HUES6 (cell line): ENCODE measurements around the gene PARP8.

Experiments
- H3K27ac ChIP-seq: 2 replicates; pipeline ENCODE4 v1.7.0; 2013; ENCODE audit warnings: low read depth, mild to moderate bottlenecking, low read length, inconsistent platforms
- H3K27me3 ChIP-seq: 2 replicates; pipeline ENCODE4 v1.6.1; 2013; ENCODE audit warnings: low read length; ENCODE audit not compliant: control insufficient read depth, insufficient read depth
- H3K36me3 ChIP-seq: 2 replicates; pipeline ENCODE4 v1.6.1; 2013; ENCODE audit warnings: low read length; ENCODE audit not compliant: control insufficient read depth, insufficient read depth
- H3K4me1 ChIP-seq: 2 replicates; pipeline ENCODE4 v1.6.1; 2013; ENCODE audit warnings: low read length; ENCODE audit not compliant: control insufficient read depth, insufficient read depth
- H3K4me3 ChIP-seq: 2 replicates; pipeline ENCODE4 v1.5.1; 2013; ENCODE audit warnings: low read depth, low read length
- H3K9ac ChIP-seq: one replicate; pipeline ENCODE4 v1.6.1; 2013; ENCODE audit warnings: mild to moderate bottlenecking, low read length
- H3K9me3 ChIP-seq: 2 replicates; pipeline ENCODE4 v1.6.1; 2013; ENCODE audit warnings: low read depth, low read length; ENCODE audit not compliant: control insufficient read depth, insufficient read depth

The PARP8 gene

GRCh38 chr5:50710838-50711237, 44.4 kb downstream of the PARP8 start:
- no peaks in the 10 kb centered on the region for H3K27me3 ChIP-seq
- H3K4me1 ChIP-seq = 0 out of 2 replicates have a peak, but pooled peaks cover 7% of the 10 kb centered on the region
- H3K27ac ChIP-seq = no peak overlapping the region
- no peaks in the 10 kb centered on the region for H3K36me3 ChIP-seq
- no peak overlapping the region for H3K4me3 ChIP-seq
- no peak overlapping the region for H3K9ac ChIP-seq
- H3K9me3 ChIP-seq = no peaks in the 10 kb centered on the region

DNA sequence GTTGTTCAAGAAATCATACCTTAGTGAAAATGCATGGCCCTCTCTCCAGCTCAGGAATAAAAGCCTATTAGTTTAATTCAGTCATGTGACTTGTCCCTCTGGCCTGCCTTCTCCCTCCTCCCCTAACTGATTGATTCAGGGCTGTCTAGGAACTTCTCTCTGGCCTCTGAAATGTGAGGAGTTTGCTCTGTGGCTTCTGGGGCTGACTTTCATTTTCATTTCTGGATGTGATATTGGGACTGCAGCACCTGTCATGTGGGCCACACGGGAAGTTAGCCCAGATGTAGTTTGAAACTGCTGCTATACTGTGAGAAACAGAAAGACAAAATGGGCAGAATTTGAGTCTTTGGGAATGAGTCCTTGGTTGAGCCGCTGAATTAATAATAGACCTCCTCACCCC, 44.8 kb downstream of the PARP8 start:
- Histone ChIP-seq H3K36me3 (no peaks in the 10 kb centered on the region), H3K9ac (no peak overlapping the region), H3K4me1 (0 out of 2 replicates have a peak, but pooled peaks cover 7% of the 10 kb centered on the region), H3K27me3 (no peaks in the 10 kb centered on the region), H3K4me3 (no peak overlapping the region), H3K27ac (no peak overlapping the region), H3K9me3 (no peaks in the 10 kb centered on the region)

DNA sequence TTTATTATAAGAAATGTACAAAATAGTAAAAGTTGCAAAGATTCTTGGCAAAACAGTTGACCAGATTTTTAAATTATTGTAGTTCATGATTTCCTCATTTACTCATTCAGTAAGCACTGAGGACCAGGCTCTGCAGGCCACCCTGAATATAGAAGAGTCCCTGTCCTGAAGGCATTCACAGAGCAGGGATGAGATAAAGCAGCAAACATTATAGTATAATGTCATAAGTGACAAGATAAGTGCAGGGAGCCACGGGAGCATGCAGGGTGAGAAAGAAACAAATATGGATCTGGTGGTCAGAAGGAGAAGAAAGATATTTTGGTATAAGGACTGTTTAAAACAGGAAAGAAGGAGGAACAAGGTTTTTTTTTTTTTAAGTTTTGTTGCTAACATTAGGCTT, 46.0 kb downstream of the PARP8 start:
- H3K9me3 ChIP-seq = no peaks in the 10 kb centered on the region
- H3K36me3 ChIP-seq = no peaks in the 10 kb centered on the region
- no peaks in the 10 kb centered on the region for H3K27me3 ChIP-seq
- H3K4me1 ChIP-seq = 0 out of 2 replicates have a peak, but pooled peaks cover 7% of the 10 kb centered on the region
- no peak overlapping the region for H3K27ac ChIP-seq
- H3K9ac ChIP-seq = no peak overlapping the region
- H3K4me3 ChIP-seq = no peak overlapping the region

DNA sequence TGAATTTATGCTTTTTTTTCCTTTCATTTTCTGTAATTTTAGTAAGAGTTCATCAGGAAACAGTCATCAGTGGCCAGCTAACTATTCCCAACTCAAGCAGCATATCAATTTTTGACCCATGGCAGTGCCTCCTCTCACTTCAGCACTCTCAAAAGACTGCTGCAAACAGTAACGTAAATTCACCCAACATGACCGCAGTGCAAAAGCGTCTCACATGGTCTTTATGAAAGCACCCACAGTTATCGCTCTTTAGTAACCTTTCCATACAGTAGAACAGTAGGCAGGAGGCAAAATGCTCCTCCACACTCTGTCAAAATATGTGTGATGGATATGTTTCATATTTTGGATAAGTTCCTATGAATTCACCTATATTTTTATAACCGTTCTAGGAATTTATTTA, 48.6 kb downstream of the PARP8 start:
- Histone ChIP-seq H3K36me3 (no peaks in the 10 kb centered on the region), H3K27me3 (no peaks in the 10 kb centered on the region), H3K27ac (no peak overlapping the region), H3K4me1 (peaks cover 9% of the 10 kb centered on the region; the same call in 1 of the 2 replicates), H3K4me3 (no peak overlapping the region), H3K9me3 (no peaks in the 10 kb centered on the region), H3K9ac (no peak overlapping the region)

DNA sequence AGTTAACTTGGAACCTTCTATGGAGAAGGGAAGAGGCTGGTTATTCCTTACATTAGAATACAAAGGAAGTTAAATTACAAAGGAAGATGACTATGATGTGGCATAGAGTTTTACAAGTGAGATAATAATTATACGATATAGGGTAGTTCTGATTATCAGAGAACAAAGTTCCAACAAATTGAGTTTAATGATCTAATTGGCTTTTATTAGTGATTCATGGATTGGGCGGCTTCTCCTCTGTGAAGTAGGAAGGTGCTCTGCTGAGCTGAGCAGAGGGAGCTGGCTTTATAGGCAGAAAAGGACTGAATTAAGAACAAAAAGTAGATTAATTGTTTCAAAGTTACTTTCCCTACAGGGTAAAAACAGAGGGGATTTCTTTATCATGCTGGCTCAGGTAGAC, 49.7 kb downstream of the PARP8 start:
- Histone ChIP-seq H3K4me1 (peaks cover 10% of the 10 kb centered on the region), H3K9me3 (no peaks in the 10 kb centered on the region), H3K9ac (no peak overlapping the region), H3K36me3 (no peaks in the 10 kb centered on the region), H3K4me3 (no peak overlapping the region), H3K27me3 (no peaks in the 10 kb centered on the region), H3K27ac (no peak overlapping the region)

GRCh38 chr5:50717651-50718050, 51.2 kb downstream of the PARP8 start:
- H3K4me3 ChIP-seq = no peak overlapping the region
- H3K9ac ChIP-seq = no peak overlapping the region
- no peak overlapping the region for H3K27ac ChIP-seq
- H3K27me3 ChIP-seq = no peaks in the 10 kb centered on the region
- H3K4me1 ChIP-seq = peaks cover 11% of the 10 kb centered on the region
- H3K9me3 ChIP-seq = no peaks in the 10 kb centered on the region
- H3K36me3 ChIP-seq = no peaks in the 10 kb centered on the region

DNA sequence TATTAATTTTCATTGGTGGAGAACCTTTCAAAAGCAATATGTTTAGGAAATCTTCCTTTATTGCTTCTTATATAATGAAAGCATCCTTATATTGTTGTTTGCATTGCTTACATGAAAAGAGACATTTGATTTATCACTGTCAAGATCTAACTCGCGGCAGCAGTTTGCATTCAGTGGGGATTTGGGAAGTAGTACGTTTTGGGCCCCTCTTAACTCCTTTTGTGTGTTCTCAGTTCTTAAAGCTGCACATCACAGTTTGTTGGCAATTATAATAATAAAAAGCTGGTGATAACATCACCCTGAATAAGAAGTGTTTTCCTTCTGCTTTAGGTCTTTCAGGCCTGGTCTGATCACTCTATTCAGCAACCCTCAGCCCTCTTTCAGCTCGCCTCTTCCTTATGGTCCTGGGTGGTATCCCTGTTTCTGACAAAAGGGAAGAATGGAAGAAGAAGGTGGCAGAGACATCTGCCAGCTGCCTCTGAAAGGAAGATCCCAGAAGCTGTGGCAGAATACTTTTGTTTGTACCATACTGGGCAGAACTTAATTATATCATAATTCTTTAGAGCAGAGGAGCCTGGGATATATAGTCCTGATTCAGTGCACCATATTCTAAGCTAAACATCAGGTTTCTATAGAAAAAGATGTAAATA, 53.7 kb downstream of the PARP8 start:
- Histone ChIP-seq H3K4me1 (peaks cover 11% of the 10 kb centered on the region), H3K9me3 (no peaks in the 10 kb centered on the region), H3K4me3 (no peak overlapping the region), H3K36me3 (no peaks in the 10 kb centered on the region), H3K9ac (no peak overlapping the region), H3K27ac (no peak overlapping the region), H3K27me3 (no peaks in the 10 kb centered on the region)

DNA sequence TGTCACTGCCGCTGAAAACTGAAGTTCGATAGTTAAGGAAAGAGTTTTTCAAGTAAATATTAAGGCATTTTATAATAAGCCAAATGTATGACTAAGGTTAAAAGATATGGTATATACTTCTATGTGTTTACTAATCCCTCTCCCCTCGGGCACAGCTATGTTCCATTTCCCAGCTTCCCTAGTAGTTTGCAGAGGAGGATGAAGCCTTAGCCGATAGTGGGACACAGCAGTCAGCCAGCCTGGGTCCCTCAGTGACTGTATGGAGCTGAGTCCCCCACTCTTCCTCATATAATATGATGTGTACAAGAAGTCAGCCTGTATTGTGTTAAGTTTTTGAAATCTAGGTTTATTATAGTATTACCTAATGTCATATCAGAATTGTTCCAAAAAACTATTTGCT, 55.8 kb downstream of the PARP8 start:
- Histone ChIP-seq H3K4me1 (peaks cover 11% of the 10 kb centered on the region), H3K27ac (no peak overlapping the region), H3K9ac (no peak overlapping the region), H3K36me3 (no peaks in the 10 kb centered on the region), H3K27me3 (no peaks in the 10 kb centered on the region), H3K4me3 (no peak overlapping the region), H3K9me3 (no peaks in the 10 kb centered on the region)

- H3K4me3 ChIP-seq = no peak overlapping the region
- H3K27ac ChIP-seq = no peak overlapping the region
- no peaks in the 10 kb centered on the region for H3K27me3 ChIP-seq
- H3K9me3 ChIP-seq = no peaks in the 10 kb centered on the region
- H3K36me3 ChIP-seq = no peaks in the 10 kb centered on the region
- peaks cover 11% of the 10 kb centered on the region for H3K4me1 ChIP-seq
- no peak overlapping the region for H3K9ac ChIP-seq
These were observed 57.8 kb downstream of the PARP8 start for GRCh38 chr5:50724262-50724661.

DNA sequence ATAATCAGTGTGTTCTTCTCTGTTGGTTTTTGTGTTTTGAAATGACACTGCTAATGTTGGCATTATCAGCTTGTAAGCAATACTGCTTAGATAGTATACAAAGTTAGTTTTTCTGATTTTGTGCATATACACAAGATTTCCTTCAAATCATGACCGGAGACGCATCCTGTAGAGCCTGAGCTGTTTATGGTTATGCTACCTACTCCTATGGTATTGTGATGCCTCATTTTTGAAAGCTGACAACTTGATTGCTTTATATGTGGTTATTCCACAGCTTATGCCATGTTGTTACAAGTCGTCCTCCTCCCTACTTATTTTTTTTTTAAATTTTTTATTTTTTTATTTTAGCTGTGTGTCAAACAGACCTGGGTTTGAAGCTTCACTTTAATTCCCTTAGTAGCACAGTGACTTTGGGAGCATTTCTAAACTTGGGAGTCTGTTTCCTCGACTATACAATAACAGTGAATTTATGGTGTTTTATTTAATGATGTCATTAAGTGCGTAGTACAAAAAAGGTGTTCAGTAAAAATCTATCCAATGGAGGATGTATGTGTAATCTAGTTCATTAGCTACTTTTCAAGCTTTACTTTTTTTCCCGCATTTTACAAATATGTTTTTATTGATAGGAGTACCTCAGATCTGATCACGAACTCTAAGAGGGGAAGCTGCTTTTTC, 59.5 kb downstream of the PARP8 start:
- Histone ChIP-seq H3K9me3 (no peaks in the 10 kb centered on the region), H3K27ac (no peak overlapping the region), H3K27me3 (no peaks in the 10 kb centered on the region), H3K36me3 (no peaks in the 10 kb centered on the region), H3K4me1 (0 out of 2 replicates have a peak, but pooled peaks cover 4% of the 10 kb centered on the region), H3K4me3 (no peak overlapping the region), H3K9ac (no peak overlapping the region)

DNA sequence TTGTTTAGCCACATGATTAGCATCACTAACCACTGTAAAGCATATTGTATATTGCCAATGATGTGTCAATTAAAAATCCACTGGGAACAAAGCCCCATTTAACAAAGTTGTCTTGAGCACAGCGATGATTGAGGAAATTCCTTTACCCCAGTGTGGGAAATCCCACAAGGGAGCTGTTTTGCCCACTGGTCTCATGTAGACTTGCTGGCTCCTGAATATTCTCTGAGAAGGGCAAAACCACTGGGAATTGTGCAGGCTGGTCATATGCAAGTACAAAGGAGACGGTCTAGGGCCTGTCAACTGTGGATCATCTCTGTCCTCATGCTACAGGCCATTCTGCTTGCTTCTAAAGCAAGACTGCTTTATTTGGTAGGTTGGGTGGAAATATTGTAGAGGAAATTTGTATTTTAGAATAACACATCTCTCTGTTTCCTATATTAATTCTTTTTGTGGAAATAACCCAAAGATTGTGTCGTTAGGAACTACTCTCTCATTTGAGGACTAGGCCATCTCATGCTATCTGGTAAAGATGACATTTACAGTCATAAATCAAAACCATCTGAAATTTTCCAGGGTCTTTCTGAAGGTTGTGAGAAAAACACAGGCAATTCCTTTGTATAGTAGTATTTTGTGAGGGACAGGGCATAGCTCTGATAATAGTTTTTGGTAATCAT, 60.2 kb downstream of the PARP8 start:
- Histone ChIP-seq H3K4me3 (no peak overlapping the region), H3K4me1 (0 out of 2 replicates have a peak, but pooled peaks cover 4% of the 10 kb centered on the region), H3K9me3 (no peaks in the 10 kb centered on the region), H3K27ac (no peak overlapping the region), H3K27me3 (no peaks in the 10 kb centered on the region), H3K36me3 (no peaks in the 10 kb centered on the region), H3K9ac (no peak overlapping the region)
